GM10248 (cell line): Measurements from ENCODE around the gene VDAC1.

Experiments
- CTCF ChIA-PET: fragments of 300-600 bp; sonication (Branson Sonifier 250); formaldehyde crosslinking; extraction: SDS; loops from one replicate; lab custom pipeline; 2021; ENCODE audit warnings: antibody characterized with exemption; lab: Yijun Ruan, JAX
- POLR2A ChIA-PET: fragments of 350-650 bp; sonication (Branson Sonifier 250); formaldehyde crosslinking; extraction: SDS; loops from one replicate; lab custom pipeline; 2020; ENCODE audit warnings: antibody characterized with exemption; lab: Yijun Ruan, JAX
- DNase-seq: peaks from one replicate; pipeline ENCODE4 v3.0.0; 2012; ENCODE audit errors: extremely low spot score
- CTCF ChIP-seq: IDR thresholded peaks from 2 replicates; pipeline ENCODE4 v1.5.1; 2012; ENCODE audit warnings: mild to moderate bottlenecking, low read depth; ENCODE audit errors: extremely low read depth, missing control alignments, control extremely low read depth

VDAC1 gene

GRCh38 chr5:133985540-133986180 is 19.1 kb downstream of the VDAC1 start:
- no peak for DNase-seq
- TF ChIP-seq CTCF: no peak
- ChIA-PET CTCF (interaction anchor here (0.9 to 3.7 kb wide), 5 partner anchors 8 to 32 kb away, joined by 4 to 23 read pairs (median 5); no protein-coding TSS in a partner anchor), POLR2A (no interaction called here)

- TF ChIP-seq CTCF: no peak
- CTCF ChIA-PET: interaction anchor here (0.8 to 1.5 kb wide), 3 partner anchors 10 to 13 kb away, joined by 3 to 5 read pairs (median 3); no protein-coding TSS in a partner anchor
- no peak for DNase-seq
- POLR2A ChIA-PET: interaction anchor here (0.7 kb wide), 1 partner anchor 753 kb away, joined by 3 read pairs; no protein-coding TSS in a partner anchor
These were observed 21.1 kb downstream of the VDAC1 start for GRCh38 chr5:133983674-133984073.

- ChIA-PET CTCF (interaction anchor here (1.1 to 4.1 kb wide), 4 partner anchors 12 to 558 kb away, joined by 3 to 36 read pairs (median 16); no protein-coding TSS in a partner anchor), POLR2A (no interaction called here)
- DNase-seq: no peak
- TF ChIP-seq CTCF: no peak
These were observed 23.1 kb downstream of the VDAC1 start for GRCh38 chr5:133981714-133982113.

GRCh38 chr5:133980652-133981051 is 24.1 kb downstream of the VDAC1 start:
- POLR2A ChIA-PET: no interaction called here
- CTCF ChIA-PET: interaction anchor here (0.9 to 4.1 kb wide), 13 partner anchors 10 to 557 kb away, joined by 3 to 36 read pairs (median 4); partner anchors contain the start of gene C5orf15

GRCh38 chr5:133978943-133979342 is 25.8 kb downstream of the VDAC1 start:
- CTCF ChIA-PET: interaction anchor here (0.7 to 4.1 kb wide), 13 partner anchors 9 to 224 kb away, joined by 3 to 36 read pairs (median 5); partner anchors contain the start of gene C5orf15
- TF ChIP-seq CTCF: no peak
- DNase-seq: no peak
- POLR2A ChIA-PET: no interaction called here

More at GRCh38 chr5:133980652-133981051, 24.1 kb downstream of the VDAC1 start:
- TF ChIP-seq CTCF: no peak
- no peak for DNase-seq

GRCh38 chr5:133977858-133978257 is 26.9 kb downstream of the VDAC1 start:
- CTCF ChIA-PET: interaction anchor here (0.8 to 4.1 kb wide), 12 partner anchors 8 to 223 kb away, joined by 3 to 36 read pairs (median 6); partner anchors contain the start of gene C5orf15
- POLR2A ChIA-PET: interaction anchor here (0.8 kb wide), 1 partner anchor 23 kb away, joined by 3 read pairs; no protein-coding TSS in a partner anchor
- TF ChIP-seq CTCF: no peak
- no peak for DNase-seq
